Endothelial cell of umbilical vein (primary cell): Measurements from ENCODE around the gene KRT6C.

Experiments
- CTCF ChIP-seq, 2 donors: IDR thresholded peaks; 1 replicate in 1 of 2; 2 replicates in 1 of 2; pipeline ENCODE4 v1.5.1; 2011; ENCODE audit warnings: low read length in 2 of 2, mild to moderate bottlenecking in 2 of 2, moderate library complexity in 2 of 2, control low read depth in 1 of 2, inconsistent platforms in 1 of 2, low read depth in 1 of 2; ENCODE audit not compliant: insufficient read depth in 1 of 2; ENCODE audit errors: extremely low read depth in 1 of 2
- EZH2 ChIP-seq: IDR thresholded peaks from 2 replicates; pipeline ENCODE4 v1.6.1; 2012; ENCODE audit warnings: borderline replicate concordance, low read depth, mild to moderate bottlenecking, moderate library complexity, low read length, inconsistent platforms; ENCODE audit not compliant: severe bottlenecking
- MAX ChIP-seq: IDR thresholded peaks from 2 replicates; pipeline ENCODE4 v1.6.1; 2011; ENCODE audit not compliant: insufficient read depth, insufficient read length
- MYC ChIP-seq: IDR thresholded peaks from one replicate; pipeline ENCODE4 v1.6.1; 2011; ENCODE audit warnings: mild to moderate bottlenecking, low read depth, low read length
- POLR2A ChIP-seq: IDR thresholded peaks from 2 replicates; pipeline ENCODE4 v1.6.1; 2012; ENCODE audit warnings: low read depth, mild to moderate bottlenecking, control low read depth, low read length
- POLR2AphosphoS5 ChIP-seq: IDR thresholded peaks from 2 replicates; pipeline ENCODE4 v1.6.1; 2012; ENCODE audit warnings: low read depth, mild to moderate bottlenecking, control low read depth, low read length, moderate library complexity; ENCODE audit not compliant: insufficient read depth

GRCh38 chr12:52448228-52448627 lies 25.4 kb downstream of the KRT6C start:
- TF ChIP-seq CTCF (IDR thresholded peaks at IDR 0.05; ENCODE audit: extremely low read depth in 1 of 2, insufficient read depth in 1 of 2, low read depth in 1 of 2, low read length in 2 of 2) (no peak), POLR2A (no peak), MYC (no peak), MAX (no peak), EZH2 (no peak), POLR2AphosphoS5 (no peak)
